Measurements from ENCODE around the gene MYO15B.

The MYO15B gene

GRCh38 chr17:75670868-75671267 lies 83.3 kb downstream of the MYO15B start:
- no peak for DNase-seq

- no peak for DNase-seq
Observed at GRCh38 chr17:75672011-75672410, 84.4 kb downstream of the MYO15B start.

DNA sequence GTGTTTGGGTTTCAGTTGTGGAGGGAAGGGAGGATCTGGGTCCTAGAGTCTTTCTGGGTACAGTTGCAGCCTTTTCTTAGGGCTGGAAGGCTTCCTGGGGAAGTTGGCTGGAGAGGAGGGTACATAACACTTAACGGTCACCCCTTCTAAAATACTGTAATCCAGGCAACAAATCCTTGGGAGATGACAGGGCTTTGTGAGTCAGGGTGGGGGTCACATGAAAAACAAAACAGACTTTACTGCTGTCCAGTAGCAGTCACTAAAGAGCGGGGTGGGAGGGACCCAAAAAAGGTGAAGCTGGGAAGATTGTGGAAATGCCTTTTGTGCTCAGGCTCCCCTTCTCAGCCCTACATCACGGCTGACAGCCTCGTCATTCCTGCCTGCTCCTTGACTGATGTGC lies 85.9 kb downstream of the MYO15B start:
- DNase-seq: no peak

Data from stimulated activated CD4-positive, alpha-beta T cell treated with anti-CD3 and anti-CD28 coated beads, Interleukin-4, amount 100 ng/mL, for 1 hour (primary cell).